GM12878 (cell line): ENCODE measurements around the gene BCCIP. TPM values are rescaled to one million over a fixed set of nuclear protein-coding genes. Genes with fewer than 3 reads are reported as not detected.

Experiments used
- ATAC-seq: fragments of 200-7000 bp; cut with Tn5 transposase; 3 replicates; pipeline ENCODE4 v1.9.1; 2020; ENCODE audit warnings: mild to moderate bottlenecking, moderate library complexity
- BruUV-seq: library from RNA; stranded (reverse); fragments of 400-500 nt; replicated peaks from 2 replicates; lab custom pipeline; 2021; lab: Mats Ljungman, UMichigan
- CTCF ChIA-PET: fragments of 300-600 bp; sonication (Branson Sonifier 250); formaldehyde crosslinking; extraction: SDS; loops from one replicate; lab custom pipeline; 2021; ENCODE audit warnings: inconsistent platforms; lab: Yijun Ruan, JAX
- POLR2A ChIA-PET: fragments of 350-600 bp; formaldehyde crosslinking; extraction: SDS; loops from one replicate; lab custom pipeline; 2021; ENCODE audit warnings: inconsistent platforms; lab: Charles Lee
- RAD21 ChIA-PET: fragments of 300-600 bp; sonication (Branson Sonifier 250); formaldehyde crosslinking; loops from one replicate; lab custom pipeline; 2023; ENCODE audit warnings: antibody characterized with exemption; ENCODE audit not compliant: unreplicated experiment; lab: Charles Lee
- SMC1A ChIA-PET: fragments of 300-600 bp; sonication (Branson Sonifier 250); formaldehyde crosslinking; loops from one replicate; lab custom pipeline; 2023; ENCODE audit not compliant: unreplicated experiment, uncharacterized antibody; lab: Charles Lee
- DNase-seq: peaks from one replicate; pipeline ENCODE4 v3.0.0-alpha.2; 2011; ENCODE audit warnings: low read depth, low spot score
- FAIRE-seq: peaks from 3 replicates; lab custom pipeline; 2011; peaks lifted over from hg19 to GRCh38; lab: Jason Lieb, UNC
- H2AFZ ChIP-seq: 2 replicates; pipeline ENCODE4 v1.6.0; 2011; ENCODE audit warnings: low read depth, low read length, control low read depth; ENCODE audit not compliant: control insufficient read depth
- H3K27ac ChIP-seq: 2 replicates; pipeline ENCODE4 v1.5.1; 2011; ENCODE audit warnings: control low read depth; ENCODE audit not compliant: control insufficient read depth, insufficient read depth
- H3K27me3 ChIP-seq, 2 experiments: replicated peaks in 1 of 2; 2 replicates each; pipeline versions ENCODE4 v1.6.0 to v1.6.1; 2011; ENCODE audit warnings: low read length in 1 of 2; ENCODE audit not compliant: control insufficient read depth in 2 of 2, insufficient read depth in 2 of 2
- H3K36me3 ChIP-seq, 2 experiments: 2 replicates each; pipeline ENCODE4 v1.5.1; 2011; ENCODE audit warnings: low read length in 1 of 2; ENCODE audit not compliant: control insufficient read depth in 2 of 2, insufficient read depth in 2 of 2
- H3K4me1 ChIP-seq: 2 replicates; pipeline ENCODE4 v1.6.1; 2011; ENCODE audit warnings: mild to moderate bottlenecking, low read length, moderate library complexity, mixed read lengths; ENCODE audit not compliant: control insufficient read depth, insufficient read depth
- H3K4me2 ChIP-seq: 2 replicates; pipeline ENCODE4 v1.6.0; 2011; ENCODE audit warnings: control low read depth; ENCODE audit not compliant: control insufficient read depth, insufficient read depth
- H3K4me3 ChIP-seq: fragments of 200-600 bp; sonication (generic); 2 replicates; pipeline ENCODE4 v1.5.1; 2016
- H3K79me2 ChIP-seq: 2 replicates; pipeline ENCODE4 v1.6.0; 2011; ENCODE audit warnings: low read length; ENCODE audit not compliant: control insufficient read depth, insufficient read depth
- H3K9ac ChIP-seq: 2 replicates; pipeline ENCODE4 v1.8.0; 2011; ENCODE audit warnings: low read length, control low read depth, mixed read lengths; ENCODE audit not compliant: control insufficient read depth, insufficient read depth
- H3K9me3 ChIP-seq: replicated peaks from 3 replicates; pipeline ENCODE4 v1.5.1; 2011; ENCODE audit warnings: mild to moderate bottlenecking, low read length; ENCODE audit not compliant: control insufficient read depth, insufficient read depth
- H4K20me1 ChIP-seq: 2 replicates; pipeline ENCODE4 v1.6.0; 2011; ENCODE audit not compliant: control insufficient read depth, insufficient read depth
- ATF2 ChIP-seq: IDR thresholded peaks from 2 replicates; pipeline ENCODE4 v1.6.1; 2012; ENCODE audit warnings: low read length, inconsistent platforms
- RAD51 ChIP-seq: fragments of 450-650 bp; IDR thresholded peaks from 2 replicates; pipeline ENCODE4 v1.6.1; 2016; ENCODE audit warnings: moderate library complexity, mild to moderate bottlenecking, inconsistent platforms
- RFX5 ChIP-seq: IDR thresholded peaks from 2 replicates; pipeline ENCODE4 v1.6.1; 2011; ENCODE audit warnings: low read depth, low read length, improper control_type of control experiment
- WGBS: methylation state at CpG from one replicate; pipeline ENCODE4 v1.1.6; 2016; ENCODE audit warnings: low lambda C conversion rate; ENCODE audit not compliant: insufficient replicate concordance, insufficient coverage; ENCODE audit errors: missing lambda C conversion rate; 5-methylcytosine and 5-hydroxymethylcytosine counted together
- in situ Hi-C: fragments of 300-500 bp; cut with MboI; formaldehyde crosslinking; loops from 9 replicates; pipeline ENCODE4 v1.14.3; 2018; ENCODE audit warnings: mixed read lengths
- intact Hi-C: fragments of 100-400 bp; cut with micrococcal nuclease; formaldehyde crosslinking; loops from one replicate; pipeline ENCODE4 v1.14.2; 2022; ENCODE audit not compliant: unreplicated experiment
- polyA plus RNA-seq, 11 experiments: library from polyadenylated mRNA; depleted of rRNA in 4 of 11; unstranded in 6 of 11; stranded (reverse) in 5 of 11; fragments of >200 nt; fragmentation: Nextera tagmentation in 4 of 11; fragmentation: Illumina TruSeq in 1 of 11; extraction: Ambion mirVana in 4 of 11; extraction: Trizol in 1 of 11; gene quantifications; 1 replicate in 1 of 11; 2 replicates in 10 of 11; pipeline versions ENCODE4 v1.2.1 to v1.2.3, GENCODE V29; 2011 to 2016; ENCODE audit warnings: inconsistent platforms in 2 of 11, missing spikeins in 2 of 11, low read depth in 1 of 11
- total RNA-seq, 4 experiments: library from RNA; depleted of rRNA in 3 of 4; stranded (reverse); fragments of >200 nt in 3 of 4; fragmentation: Illumina TruSeq in 1 of 4; extraction: Trizol in 1 of 4; gene quantifications; 2 replicates each; pipeline versions ENCODE4 v1.2.1 to v1.2.3, GENCODE V29; 2013 to 2021
- TF ChIP-seq, protein P1 (sequence below): fragments of 150-350 bp; IDR thresholded peaks from 2 replicates; pipeline ENCODE4 v1.6.1; 2014; ENCODE audit warnings: mild to moderate bottlenecking, low read depth, low read length

Gene BCCIP
- total and polyA plus RNA-seq, 10 of the 15 experiments (the other 5 are each of a cell fraction or from before 2014, with no cell fraction given): 61.2 to 225 (median 127) TPM

DNA sequence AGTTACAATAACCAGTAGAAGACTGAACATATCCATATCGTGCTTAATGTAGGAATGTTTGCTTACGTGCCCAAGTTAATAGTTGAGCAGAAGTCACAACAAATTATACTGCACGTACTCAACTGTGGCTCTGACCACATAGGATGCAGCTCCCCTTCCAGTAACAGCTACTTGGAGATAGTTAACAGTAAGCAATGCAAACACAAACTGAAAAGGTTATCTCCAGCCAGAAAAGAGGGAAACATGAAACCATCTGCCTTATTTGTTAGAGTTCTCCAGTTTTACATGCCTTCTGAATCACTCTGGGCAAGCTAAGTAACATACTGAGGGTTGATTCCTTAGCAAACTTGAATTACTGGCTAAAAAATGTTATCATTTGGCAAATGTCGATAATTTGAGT lies 48.0 kb downstream of the BCCIP start:
- no peaks in the 10 kb centered on the region for H3K79me2 ChIP-seq
- no peak for FAIRE-seq
- ChIA-PET CTCF (interaction anchor here (1.9 to 2.0 kb wide), 2 partner anchors 10 to 63 kb away, joined by 5 to 7 read pairs; no protein-coding TSS in a partner anchor), SMC1A (interaction anchor here (0.9 to 1.8 kb wide), 2 partner anchors 11 to 96 kb away, joined by 3 to 5 read pairs; no protein-coding TSS in a partner anchor), POLR2A (no interaction called here), RAD21 (no interaction called here)
- no peak overlapping the region for H3K4me3 ChIP-seq
- H3K9ac ChIP-seq: no peak overlapping the region
- H3K9me3 ChIP-seq: peaks cover 5% of the 10 kb centered on the region; the same call in 2 of the 3 replicates
- ATAC-seq: no peak
- no peaks in the 10 kb centered on the region for H3K27me3 ChIP-seq
- WGBS: 77% methylated on average over 4 of the region's 4 CpGs
- no peak for DNase-seq
- BruUV-seq: no TSS peak
- no peak overlapping the region for H3K27ac ChIP-seq
- H4K20me1 ChIP-seq: no peaks in the 10 kb centered on the region
- H3K4me1 ChIP-seq: no peaks in the 10 kb centered on the region
- H2AFZ ChIP-seq: no peak overlapping the region
- intact Hi-C loops (no loop called here), in situ Hi-C loops (no loop called here)
- peaks cover 0 to 3% of the 10 kb centered on the region in 2 experiments; a peak in 1 of 4 replicates for H3K36me3 ChIP-seq
- no peak for TF ChIP-seq ATF2
- no peak for TF ChIP-seq RFX5
- TF ChIP-seq, protein P1, sequence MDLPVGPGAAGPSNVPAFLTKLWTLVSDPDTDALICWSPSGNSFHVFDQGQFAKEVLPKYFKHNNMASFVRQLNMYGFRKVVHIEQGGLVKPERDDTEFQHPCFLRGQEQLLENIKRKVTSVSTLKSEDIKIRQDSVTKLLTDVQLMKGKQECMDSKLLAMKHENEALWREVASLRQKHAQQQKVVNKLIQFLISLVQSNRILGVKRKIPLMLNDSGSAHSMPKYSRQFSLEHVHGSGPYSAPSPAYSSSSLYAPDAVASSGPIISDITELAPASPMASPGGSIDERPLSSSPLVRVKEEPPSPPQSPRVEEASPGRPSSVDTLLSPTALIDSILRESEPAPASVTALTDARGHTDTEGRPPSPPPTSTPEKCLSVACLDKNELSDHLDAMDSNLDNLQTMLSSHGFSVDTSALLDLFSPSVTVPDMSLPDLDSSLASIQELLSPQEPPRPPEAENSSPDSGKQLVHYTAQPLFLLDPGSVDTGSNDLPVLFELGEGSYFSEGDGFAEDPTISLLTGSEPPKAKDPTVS: no peak
- TF ChIP-seq RAD51: no peak
- H3K4me2 ChIP-seq: no peak overlapping the region
